WTC11 (cell line): Measurements from ENCODE around the gene PACS1.

ENCODE experiments used
- ATF6 ChIP-seq: sonication (generic); formaldehyde crosslinking; IDR thresholded peaks from 2 replicates; pipeline ENCODE4 v1.8.1; 2023; ENCODE audit warnings: mild to moderate bottlenecking, missing genetic modification reagents
- CTCF ChIP-seq: fragments of 200-600 bp; IDR thresholded peaks from 2 replicates; pipeline ENCODE4 v1.8.0; 2022; ENCODE audit warnings: antibody characterized with exemption
- ELF4 ChIP-seq: sonication (generic); formaldehyde crosslinking; IDR thresholded peaks from 2 replicates; pipeline ENCODE4 v1.8.1; 2022; ENCODE audit warnings: low read depth, mild to moderate bottlenecking, moderate library complexity, missing genetic modification reagents
- ESRRA ChIP-seq: sonication (generic); formaldehyde crosslinking; IDR thresholded peaks from 2 replicates; pipeline ENCODE4 v1.8.1; 2022; ENCODE audit warnings: mild to moderate bottlenecking, missing genetic modification reagents, borderline replicate concordance
- KAT7 ChIP-seq: sonication (generic); formaldehyde crosslinking; IDR thresholded peaks from 2 replicates; pipeline ENCODE4 v1.8.1; 2023; ENCODE audit warnings: missing genetic modification reagents, mild to moderate bottlenecking, borderline replicate concordance
- MYBL2 ChIP-seq: sonication (generic); formaldehyde crosslinking; IDR thresholded peaks from 2 replicates; pipeline ENCODE4 v1.8.1; 2023; ENCODE audit warnings: mild to moderate bottlenecking, moderate library complexity, missing genetic modification reagents
- NR2C2 ChIP-seq: sonication (generic); formaldehyde crosslinking; IDR thresholded peaks from 2 replicates; pipeline ENCODE4 v1.8.0; 2022; ENCODE audit warnings: mild to moderate bottlenecking, missing genetic modification reagents
- NR3C1 ChIP-seq: sonication (generic); formaldehyde crosslinking; conservative IDR thresholded peaks from 2 replicates; pipeline ENCODE4 v1.8.1; 2023; ENCODE audit warnings: low read depth, mild to moderate bottlenecking, missing genetic modification reagents
- RELA ChIP-seq: sonication (generic); formaldehyde crosslinking; IDR thresholded peaks from 2 replicates; pipeline ENCODE4 v1.8.1; 2022; ENCODE audit warnings: missing genetic modification reagents, mild to moderate bottlenecking, borderline replicate concordance
- USF2 ChIP-seq: sonication (generic); formaldehyde crosslinking; IDR thresholded peaks from 2 replicates; pipeline ENCODE4 v1.8.1; 2023; ENCODE audit warnings: mild to moderate bottlenecking, missing genetic modification reagents, moderate library complexity
- ZBTB21 ChIP-seq: sonication (generic); formaldehyde crosslinking; IDR thresholded peaks from 2 replicates; pipeline ENCODE4 v1.8.1; 2023; ENCODE audit warnings: mild to moderate bottlenecking, missing genetic modification reagents, borderline replicate concordance
- ZNF121 ChIP-seq: sonication (generic); formaldehyde crosslinking; IDR thresholded peaks from 2 replicates; pipeline ENCODE4 v1.8.0; 2023; ENCODE audit warnings: missing genetic modification reagents
- TF ChIP-seq, protein P1 (sequence below): sonication (generic); formaldehyde crosslinking; IDR thresholded peaks from 2 replicates; pipeline ENCODE4 v1.8.0; 2022; ENCODE audit warnings: mild to moderate bottlenecking, missing genetic modification reagents
- TF ChIP-seq, protein P2 (sequence below): sonication (generic); formaldehyde crosslinking; IDR thresholded peaks from 2 replicates; pipeline ENCODE4 v1.8.0; 2022; ENCODE audit warnings: mild to moderate bottlenecking, missing genetic modification reagents

GRCh38 chr11:66073669-66074068 is 3.6 kb downstream of the PACS1 start:
- no peak for TF ChIP-seq CTCF
- no peak for TF ChIP-seq USF2 (CRISPR knock-in tag)
- no peak for TF ChIP-seq KAT7 (CRISPR knock-in tag)
- no peak for TF ChIP-seq ZNF121 (CRISPR knock-in tag)
- TF ChIP-seq NR2C2 (CRISPR knock-in tag) = no peak
- no peak for TF ChIP-seq ELF4
- TF ChIP-seq RELA = no peak
- no peak for TF ChIP-seq ZBTB21 (CRISPR knock-in tag)
- no peak for TF ChIP-seq NR3C1 (CRISPR knock-in tag)
- TF ChIP-seq ESRRA (CRISPR knock-in tag) = no peak
- TF ChIP-seq ATF6 (CRISPR knock-in tag) = no peak
- TF ChIP-seq, protein P1, sequence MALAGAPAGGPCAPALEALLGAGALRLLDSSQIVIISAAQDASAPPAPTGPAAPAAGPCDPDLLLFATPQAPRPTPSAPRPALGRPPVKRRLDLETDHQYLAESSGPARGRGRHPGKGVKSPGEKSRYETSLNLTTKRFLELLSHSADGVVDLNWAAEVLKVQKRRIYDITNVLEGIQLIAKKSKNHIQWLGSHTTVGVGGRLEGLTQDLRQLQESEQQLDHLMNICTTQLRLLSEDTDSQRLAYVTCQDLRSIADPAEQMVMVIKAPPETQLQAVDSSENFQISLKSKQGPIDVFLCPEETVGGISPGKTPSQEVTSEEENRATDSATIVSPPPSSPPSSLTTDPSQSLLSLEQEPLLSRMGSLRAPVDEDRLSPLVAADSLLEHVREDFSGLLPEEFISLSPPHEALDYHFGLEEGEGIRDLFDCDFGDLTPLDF (CRISPR knock-in tag) = no peak
- no peak for TF ChIP-seq MYBL2 (CRISPR knock-in tag)
- TF ChIP-seq, protein P2, sequence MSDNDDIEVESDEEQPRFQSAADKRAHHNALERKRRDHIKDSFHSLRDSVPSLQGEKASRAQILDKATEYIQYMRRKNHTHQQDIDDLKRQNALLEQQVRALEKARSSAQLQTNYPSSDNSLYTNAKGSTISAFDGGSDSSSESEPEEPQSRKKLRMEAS (CRISPR knock-in tag) = no peak
